Effector CD8-positive, alpha-beta T cell (primary cell): ENCODE measurements around the gene CREB5.
"Not testable (repeated sequence)": the region's sequence is repeated elsewhere in the genome, so short reads cannot be mapped to it uniquely, and the experiment has no call there.

ENCODE experiments used
- DNase-seq: peaks from one replicate; lab custom pipeline; 2025; lab: John Stamatoyannopoulos, UW

Gene CREB5

DNA sequence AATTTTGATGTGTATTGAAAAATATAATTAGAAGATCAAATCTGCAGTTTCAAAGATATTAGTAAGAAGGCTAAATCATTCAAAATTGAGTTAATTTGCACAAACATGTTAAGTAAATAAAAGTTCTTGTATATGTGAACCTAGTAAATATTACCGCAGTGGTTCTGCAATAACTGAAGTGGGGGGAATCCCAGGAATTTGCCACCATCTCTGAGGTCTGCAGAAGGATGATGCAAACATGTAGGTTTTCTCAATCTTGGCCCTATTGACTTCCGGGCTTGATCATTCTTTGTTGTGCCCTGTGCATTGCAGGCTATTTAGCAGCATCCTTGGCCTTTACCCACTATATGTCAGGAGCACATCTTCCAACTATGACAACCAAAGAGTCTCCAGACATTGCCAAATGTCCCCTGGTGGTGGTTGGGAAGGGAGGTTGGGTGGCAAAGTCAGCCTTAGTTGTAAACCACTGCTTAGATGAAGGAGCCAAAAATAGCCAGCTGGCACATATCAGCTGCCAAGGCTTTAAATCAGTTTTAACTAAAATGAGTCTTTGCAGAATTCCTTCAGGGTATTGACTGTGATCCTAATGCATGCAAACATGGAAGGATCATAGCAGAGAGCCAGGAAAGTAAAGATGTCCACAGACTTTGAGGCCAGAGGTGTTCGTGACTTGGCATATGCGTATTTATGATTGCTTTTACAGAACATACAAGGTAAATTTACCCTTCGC lies 399.5 kb downstream of the CREB5 start:
- no peak for DNase-seq

DNA sequence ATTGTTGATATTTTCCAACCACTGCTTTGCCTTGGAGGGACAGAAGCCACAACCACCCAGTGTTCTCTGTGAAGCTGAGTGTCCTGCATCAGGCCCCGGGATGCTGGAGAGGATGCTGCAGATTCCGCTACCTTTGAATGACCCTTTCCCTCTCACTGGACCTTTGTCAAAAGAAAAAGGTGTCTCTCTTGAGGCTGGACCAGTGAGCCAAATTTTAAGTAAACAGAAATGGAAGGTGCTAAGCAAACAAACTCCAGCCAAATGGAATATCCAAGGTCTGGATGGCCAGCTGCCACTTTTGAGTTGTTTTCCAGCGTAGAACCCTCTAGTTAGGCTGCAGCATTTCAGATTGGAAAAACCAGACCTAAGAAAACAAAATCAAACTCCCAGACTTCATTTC lies 400.3 kb downstream of the CREB5 start:
- no peak for DNase-seq

DNA sequence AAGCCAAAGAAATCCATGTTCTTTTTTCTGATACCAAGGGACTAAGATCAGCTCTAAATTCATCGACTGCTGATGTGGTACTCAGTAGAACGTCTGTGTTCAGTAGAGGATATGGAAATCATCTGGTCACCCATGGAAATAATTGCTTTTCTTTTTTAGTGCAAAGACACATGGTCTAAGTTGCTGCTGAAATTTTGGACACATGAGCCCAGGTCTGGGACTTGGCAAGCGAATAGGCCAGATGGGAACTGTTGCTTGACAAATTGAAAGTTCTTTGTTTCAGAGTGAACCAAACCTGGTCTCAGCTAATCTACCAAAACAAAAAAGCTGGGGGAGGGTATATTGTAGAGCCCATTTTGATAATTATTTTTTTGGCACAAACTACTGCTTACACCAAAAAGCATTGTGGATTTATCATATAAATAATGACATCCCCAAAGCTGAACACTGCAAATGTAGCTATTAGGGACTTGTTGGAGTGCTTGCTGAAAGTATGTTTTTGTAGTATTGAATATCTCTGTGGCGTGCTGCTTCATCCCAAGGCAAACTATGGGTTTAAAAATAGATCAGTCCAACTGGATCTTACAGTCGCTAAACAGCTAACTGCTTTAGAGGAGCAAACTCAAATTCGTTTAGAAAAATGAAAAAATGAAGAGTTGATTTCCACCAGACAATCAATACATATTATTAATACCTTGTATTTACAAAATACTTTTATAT lies 401.1 kb downstream of the CREB5 start:
- no peak for DNase-seq

DNA sequence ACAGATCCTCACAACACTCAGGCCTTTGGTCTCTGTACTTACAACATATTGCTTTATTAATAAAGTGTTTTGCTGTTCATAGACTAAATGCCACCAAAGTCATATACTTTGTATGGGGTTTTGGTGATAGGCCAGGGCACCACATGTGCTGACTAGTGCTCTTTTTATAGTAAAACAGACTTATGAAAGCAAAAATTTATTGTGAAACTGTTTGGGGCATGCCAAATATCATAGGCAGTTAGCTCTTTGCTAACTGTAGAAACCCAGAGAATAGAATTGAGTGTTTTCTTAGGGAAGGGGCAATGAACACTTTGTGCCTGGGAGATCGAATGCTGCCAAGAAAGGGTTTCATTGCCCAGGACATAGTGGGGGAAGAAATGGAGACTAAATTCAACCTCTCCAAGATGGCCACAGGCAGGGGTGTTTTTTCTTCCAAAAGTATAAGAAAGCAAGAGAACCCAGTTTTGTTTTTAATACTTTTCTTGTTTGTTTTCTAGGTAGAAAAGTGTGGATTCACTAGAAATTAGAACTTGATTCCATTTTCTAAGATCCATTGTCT lies 403.1 kb downstream of the CREB5 start:
- no peak for DNase-seq

DNA sequence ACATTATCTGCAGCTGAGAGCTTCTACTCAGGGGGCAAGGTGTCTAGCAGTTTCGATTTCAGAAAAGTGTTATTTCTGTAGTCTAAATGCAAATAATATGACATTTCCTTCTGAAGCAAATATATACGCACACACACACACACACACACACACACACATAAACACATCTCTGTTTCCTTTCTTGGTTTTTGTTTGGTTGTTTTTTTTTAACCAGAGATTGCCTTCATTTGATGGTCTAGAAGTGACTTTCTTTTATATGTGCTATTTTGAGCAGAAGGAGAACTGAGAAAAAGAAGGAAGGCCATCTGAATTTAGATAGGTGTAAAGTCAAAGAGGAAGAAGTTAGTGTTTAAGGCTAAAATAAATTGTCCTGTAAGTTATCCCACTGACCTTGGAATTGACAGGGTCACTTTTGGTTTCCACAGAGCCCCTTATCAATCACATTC lies 403.6 kb downstream of the CREB5 start:
- DNase-seq: no peak

DNA sequence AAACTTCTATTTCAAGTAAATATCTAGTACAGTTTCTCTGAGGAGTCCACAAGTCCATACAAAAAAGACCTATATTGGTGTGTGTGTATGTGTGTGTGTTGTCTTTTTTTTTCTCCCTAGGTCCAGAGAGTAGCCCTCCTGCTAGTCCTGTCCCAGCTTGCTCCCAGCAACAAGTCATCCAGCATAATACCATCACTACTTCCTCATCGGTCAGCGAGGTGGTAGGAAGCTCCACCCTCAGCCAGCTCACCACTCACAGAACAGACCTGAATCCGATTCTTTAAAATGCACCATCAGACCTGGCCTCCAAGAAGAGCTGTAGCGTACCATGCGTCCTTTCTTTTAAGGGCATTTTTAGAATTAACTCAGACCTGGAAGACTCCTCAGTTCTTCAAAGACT lies 406.7 kb downstream of the CREB5 start:
- DNase-seq: no peak

DNA sequence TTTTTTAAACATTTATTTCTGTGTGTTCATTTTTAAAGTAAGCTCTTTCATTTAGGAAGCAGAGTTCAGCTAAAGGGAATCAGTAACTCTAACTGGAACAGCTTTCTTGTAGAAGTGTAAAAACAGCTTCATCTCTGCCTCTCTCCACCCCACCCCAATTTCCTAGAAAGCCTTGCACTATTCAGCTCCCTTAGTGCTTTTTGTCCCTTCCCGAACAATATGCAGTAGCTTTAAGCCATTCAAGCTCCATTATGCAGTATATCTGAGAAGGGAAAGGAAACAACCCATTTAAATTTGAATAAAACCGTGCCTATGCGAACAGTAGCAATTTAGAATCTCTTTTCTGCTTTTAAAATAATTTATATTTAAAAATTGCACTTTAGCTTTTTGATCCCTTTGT lies 411.3 kb downstream of the CREB5 start:
- DNase-seq: no peak

DNA sequence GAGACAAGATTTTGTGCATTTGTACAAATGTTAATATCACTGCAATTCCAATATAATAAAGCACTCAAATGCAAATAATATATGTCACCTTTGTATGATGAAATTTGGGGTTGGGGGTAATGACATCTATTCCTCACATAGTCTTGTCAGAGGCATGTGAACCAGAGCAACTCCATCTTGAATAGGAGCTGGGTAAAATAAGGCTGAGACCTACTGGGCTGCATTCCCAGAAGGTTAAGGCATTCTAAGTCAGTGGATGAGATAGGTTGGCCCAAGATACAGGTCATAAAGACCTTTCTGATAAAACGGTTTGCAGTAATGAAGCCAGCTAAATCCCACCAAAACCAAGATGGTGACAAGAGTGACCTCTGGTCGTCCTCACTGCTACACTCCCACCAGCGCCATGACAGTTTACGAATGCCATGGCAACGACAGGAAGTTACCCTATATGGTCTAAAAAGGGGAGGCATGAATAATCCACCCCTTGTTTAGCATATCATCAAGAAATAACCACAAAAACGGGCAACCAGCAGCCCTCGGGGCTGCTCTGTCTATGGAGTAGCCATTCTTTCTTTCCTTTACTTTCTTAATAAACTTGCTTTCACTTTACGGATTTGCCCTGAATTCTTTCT lies 413.6 kb downstream of the CREB5 start:
- DNase-seq: not testable (repeated sequence)

DNA sequence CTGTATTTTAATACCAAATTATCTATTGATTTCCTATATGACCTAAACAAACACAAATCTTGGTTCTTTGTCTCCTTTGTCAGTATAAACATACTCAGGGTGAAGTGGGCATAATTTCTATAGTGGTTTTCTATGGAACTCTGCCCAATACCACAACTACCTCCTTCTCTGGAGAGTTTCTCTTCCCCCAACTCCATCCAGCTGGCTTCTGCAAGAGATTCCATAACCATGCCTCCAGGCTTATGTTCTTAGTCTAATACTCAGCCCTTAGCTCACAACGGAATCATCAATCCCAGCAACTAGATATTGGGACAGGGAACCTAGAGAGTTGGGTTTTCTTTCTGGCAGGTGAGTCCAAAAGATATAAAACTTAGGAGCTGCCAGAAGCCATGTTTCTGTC lies 418.5 kb downstream of the CREB5 start:
- no peak for DNase-seq

DNA sequence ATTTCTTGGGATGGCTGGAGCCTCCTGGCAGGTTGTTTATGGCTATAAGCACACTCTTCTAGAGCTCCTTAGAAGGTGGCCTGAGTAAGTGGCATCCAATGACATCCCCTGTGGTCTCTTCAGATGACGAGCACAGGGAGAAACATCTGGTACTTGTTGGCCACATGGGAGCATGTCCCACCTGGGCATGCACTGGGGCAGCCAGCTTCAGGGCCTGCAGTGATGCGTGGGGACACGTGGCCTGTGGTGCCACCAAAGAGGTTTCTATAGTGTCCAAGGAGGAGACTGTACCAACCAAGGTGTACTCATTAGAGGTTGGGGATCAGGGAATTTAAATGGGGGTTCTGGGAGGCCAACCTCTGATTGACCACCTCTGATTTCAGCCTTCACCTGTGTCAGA lies 420.4 kb downstream of the CREB5 start:
- DNase-seq: no peak

DNA sequence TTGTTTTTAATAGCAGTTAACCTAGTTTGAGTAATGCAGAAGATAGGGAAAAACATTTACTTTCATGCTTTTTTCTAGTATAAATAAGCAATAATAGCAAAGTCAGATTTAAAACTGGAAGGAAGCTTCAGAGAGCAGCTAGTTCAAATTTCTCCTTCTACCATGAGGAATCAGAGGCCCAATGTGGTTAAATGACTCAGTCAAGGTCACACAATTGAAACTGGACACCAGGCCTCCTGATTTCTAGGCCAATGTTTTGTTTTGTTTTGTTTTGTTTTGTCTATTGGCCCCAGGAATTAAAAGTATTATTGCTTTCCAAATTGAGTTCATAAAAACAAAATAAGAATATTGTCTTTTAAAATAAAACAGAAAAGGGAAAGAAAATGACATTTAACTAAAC lies 423.5 kb downstream of the CREB5 start:
- DNase-seq: no peak

DNA sequence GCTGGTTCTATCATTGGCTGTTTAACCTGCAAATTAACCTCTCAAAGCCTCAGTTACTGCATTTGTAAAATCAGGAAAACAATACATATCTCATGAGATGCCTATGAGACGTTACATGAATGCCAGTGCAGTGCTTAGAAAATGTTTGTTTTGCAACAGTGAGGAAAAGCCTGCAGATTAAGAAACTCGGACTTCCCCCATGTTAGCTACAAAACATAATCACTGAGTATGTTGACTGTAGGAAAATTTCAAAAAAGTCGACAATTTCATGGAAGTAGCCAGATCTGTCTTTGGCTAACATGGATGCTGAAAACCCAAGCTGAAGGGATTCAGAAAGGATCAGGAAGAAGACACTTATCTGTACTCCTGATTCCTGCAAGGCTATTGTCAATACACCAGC lies 424.4 kb downstream of the CREB5 start:
- no peak for DNase-seq

DNA sequence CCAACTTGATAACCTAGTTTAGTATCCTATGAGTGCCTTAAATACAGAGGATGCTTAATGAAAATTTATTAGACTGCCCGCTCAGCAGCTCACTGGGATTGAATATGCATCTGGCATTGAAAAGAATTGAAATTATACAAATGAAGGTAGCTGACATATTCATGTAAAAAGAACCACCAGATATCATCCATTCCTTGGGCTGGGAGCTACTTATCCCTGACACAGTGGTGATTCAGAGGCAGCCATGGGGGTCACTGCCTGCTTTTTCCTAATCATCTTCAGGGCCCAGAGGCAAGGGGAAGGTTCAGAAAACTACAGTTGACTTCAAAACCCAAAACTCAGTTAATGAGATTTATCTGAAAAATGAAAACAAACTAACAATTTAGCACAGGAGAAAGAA lies 424.9 kb downstream of the CREB5 start:
- no peak for DNase-seq

DNA sequence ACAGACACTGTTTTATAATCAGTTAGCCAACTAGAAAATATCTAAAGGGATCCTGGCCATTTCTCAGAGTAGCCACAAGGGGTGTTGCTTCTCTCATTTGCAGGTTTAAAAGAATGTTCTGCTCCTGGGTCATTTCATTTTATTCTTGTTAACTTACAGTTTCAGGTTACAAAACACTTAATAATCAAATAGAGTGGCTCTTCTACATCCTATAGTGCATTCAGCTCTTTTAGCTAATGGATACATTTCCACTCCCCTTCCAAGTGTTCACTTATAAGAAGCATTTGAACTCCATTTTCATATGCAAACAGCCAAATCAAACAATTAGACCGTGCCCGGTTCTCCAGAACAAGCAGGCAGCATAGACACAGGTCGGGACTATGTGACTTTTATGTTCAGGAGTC lies 428.3 kb downstream of the CREB5 start:
- no peak for DNase-seq

DNA sequence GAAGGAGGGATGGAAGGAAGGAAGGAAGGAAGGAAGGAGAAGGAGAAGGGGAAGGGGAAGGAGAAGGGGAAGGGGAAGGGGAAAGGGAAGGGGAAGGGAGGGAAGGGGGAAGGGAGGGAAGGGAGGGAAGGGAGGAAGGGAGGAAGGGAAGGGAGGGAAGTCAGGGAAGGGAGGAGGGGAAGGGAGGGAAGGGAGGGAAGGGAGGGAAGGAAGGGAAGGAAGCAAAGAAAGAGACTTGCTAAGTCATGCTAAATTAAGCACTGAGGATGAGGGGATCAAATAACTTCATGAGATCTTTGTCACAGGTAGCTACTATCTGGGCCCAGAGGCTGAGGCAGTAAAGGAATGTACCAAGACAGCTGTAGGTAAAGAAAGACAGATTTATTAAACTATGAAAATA lies 429.4 kb downstream of the CREB5 start:
- DNase-seq: no peak

DNA sequence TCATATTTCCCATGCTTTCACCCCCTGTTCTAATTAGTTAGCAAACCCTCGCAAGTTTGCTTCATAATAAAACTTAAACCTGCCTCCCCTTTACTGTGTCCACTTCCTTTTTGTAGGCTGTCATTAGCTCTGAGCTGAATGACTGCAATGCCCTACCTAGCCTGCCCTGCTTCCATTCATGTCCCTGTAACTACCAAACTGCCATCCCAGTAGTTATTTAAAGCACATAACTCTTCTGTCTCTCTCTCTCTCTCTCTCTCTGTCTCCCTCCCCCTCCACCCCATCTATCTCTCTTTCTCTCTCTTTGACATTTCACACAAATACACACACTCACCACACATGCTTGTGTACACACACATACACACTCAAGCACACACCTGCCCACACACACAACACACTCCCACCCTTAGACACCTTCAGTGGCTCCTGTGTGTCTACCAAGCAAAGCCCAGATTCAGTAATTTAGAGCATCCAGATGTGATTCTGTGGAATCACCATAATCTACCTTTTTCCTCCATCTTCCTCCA lies 430.5 kb downstream of the CREB5 start:
- DNase-seq: no peak

DNA sequence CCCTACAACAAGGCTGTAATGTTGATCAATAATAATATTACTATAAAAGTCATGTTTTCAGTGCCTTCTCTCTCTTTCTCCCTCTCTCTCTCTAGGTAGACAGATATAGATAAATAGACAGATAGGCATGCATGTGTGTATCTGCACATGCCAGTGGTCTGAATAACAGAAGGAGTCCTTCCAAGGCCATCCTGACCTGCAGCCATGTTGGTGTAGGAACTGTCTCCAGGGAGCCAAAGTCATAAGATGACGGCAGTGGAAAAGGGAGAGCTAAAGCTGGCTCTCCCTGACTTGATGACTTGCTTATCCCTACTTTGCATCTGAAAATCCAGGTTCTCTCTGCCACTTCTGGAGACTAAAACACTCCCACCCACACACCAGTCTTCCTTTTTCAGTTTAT lies 432.8 kb downstream of the CREB5 start:
- no peak for DNase-seq

DNA sequence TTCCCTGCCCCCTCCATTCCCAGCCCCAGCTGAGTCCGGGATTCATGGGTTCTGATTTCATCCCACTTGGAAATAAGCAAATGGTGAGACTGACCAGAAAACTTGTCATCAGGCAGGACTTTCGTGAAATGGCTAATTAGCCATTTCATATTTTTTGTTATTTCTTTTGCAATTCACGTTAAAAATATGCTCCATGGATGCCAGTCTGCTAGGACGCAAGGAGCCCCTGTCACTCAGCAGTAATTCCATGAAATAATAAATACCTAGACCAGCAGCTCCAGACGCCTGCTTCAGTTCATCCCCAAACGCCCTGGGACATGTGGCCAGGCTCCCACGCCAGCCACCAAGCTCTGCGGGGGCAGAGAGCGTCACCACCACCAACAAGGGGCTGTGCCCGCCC lies 434.9 kb downstream of the CREB5 start:
- DNase-seq: no peak

DNA sequence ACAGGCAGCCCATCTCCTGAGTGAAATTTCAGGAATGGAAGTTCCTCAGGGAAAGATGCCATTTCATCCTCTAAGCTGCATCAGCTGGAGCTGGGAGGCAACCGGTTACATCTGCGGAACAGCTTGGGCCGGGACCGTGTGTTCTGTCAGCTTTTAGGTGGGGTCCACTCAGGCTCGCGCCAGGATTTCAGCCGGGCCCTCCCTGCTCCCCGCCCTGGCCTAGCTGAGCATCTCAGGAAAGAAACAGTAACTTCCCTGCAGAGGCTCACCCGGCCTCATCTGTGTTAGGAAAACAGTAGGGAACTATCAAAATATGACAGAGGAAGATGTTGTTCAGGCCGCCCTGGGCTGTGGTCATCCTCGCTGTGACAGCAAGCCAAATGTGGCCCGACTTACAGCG lies 435.4 kb downstream of the CREB5 start:
- DNase-seq: no peak

DNA sequence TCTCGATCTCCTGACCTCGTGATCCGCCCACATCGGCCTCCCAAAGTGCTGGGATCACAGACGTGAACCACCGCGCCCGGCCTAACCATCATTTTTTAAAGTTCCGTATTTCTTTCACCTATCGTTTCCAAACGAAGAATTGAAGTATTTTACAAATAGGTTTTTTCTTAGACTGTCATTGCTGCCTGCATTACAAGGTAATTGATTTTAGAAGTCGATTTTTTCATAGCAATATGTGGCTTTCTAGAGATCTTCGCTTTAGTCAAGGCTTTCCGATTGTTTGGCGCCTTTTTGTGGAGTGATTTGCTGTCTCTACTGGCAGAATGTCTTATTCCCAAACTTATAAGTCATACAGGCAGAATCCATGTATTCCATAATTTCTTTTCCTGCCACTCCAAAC lies 436.6 kb downstream of the CREB5 start:
- DNase-seq: no peak

DNA sequence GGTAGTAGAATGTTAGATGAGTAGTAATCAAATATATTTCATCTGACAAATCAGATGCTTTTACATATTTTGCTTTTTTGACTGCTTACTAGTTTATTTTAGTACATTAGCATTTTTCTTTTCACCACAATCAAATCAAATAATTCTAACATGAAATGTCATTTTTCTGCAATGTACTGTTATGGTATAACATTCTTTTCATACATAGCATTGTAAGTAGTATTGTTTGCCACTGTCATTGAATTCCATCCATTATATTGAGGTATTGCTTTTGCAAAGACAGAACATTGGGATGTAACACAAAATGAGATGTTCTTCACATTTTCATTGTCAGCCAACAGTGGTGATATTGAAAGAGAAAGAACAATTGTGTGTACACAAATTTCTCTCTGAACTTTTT lies 438.4 kb downstream of the CREB5 start:
- DNase-seq: no peak

DNA sequence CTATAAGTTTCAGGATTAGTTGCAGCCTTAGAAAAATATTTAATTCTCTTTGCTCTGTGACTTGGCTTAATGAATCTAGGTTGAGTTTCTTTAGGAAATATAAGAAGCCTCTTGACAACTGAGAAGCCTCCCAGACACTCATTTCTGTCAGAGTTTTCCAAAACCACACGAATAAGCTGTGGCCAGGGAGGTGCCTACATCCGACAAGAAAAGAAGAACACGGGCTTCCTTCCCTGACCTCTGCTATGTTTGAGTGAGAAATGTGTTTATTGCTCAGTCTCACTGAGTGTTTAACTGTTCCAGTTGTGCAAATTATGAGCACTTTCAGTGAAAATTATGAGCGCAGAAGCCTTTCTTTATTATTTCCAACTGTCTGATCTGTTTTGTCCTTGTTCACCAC lies 440.8 kb downstream of the CREB5 start:
- DNase-seq: no peak
